UCSD-AML1 (cell line): ENCODE results near the gene PRIM2.
"Not testable (repeated sequence)": the region's sequence is repeated elsewhere in the genome, so short reads cannot be mapped to it uniquely, and the experiment has no call there.

Experiments
- DNase-seq: peaks from one replicate; lab custom pipeline; 2025; ENCODE audit not compliant: unreplicated experiment; lab: John Stamatoyannopoulos, UW

Gene PRIM2

DNA sequence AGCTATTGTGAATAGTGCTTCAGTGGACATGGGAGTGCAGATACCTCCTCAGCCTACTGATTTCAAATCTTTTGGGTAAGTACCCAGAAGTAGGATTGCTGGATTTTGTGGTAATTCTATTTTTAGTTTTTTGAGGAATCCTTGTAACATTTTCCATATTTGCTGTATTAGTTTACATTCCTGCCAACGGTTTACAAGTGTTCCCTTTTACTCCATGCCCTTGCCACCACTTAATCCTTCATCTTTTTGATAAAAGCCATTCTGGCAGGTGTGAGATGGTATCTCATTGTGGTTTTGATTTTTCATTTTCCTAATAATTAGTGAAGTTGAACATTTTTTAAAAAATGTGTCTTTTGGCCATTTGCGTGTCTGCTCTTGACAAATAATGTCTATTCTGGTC lies 125.8 kb downstream of the PRIM2 start:
- not testable (repeated sequence) for DNase-seq

DNA sequence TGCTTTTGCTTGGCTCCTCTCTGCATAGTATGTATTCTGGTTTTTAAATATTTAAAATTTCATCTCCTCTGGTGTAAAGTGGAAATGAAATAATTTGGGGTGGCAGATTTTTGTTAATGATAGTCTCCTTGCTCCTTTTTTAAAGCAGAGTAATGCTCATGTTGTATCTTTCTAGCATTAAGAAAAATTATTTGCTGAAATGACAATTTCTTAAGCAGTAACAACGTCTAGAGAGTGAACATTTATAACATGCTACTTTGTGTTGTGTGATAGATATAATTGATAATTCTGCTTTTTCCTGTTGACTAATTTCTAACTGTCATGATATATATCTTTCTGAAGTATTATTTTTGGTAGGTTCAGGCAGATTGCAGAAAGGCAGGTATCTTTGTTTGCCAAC lies 127.4 kb downstream of the PRIM2 start:
- not testable (repeated sequence) for DNase-seq

DNA sequence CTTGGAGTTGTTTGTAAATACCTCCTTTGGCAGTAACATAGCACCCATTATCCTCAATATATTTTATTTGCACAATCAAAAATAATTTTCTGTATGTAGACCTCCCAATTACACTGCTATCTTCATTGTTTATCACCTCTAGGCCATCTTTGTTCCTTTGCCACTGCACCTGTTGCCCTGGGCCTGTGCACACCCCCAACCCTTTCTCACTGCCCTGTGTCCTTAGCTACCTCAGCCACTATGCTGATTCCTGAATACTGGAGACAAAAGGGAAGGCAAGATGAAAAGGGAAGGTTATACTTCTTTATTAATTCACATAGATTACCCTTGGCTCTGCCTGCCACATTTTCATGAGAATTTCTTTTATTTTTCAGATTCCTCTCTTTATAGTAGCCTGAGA lies 127.9 kb downstream of the PRIM2 start:
- not testable (repeated sequence) for DNase-seq

DNA sequence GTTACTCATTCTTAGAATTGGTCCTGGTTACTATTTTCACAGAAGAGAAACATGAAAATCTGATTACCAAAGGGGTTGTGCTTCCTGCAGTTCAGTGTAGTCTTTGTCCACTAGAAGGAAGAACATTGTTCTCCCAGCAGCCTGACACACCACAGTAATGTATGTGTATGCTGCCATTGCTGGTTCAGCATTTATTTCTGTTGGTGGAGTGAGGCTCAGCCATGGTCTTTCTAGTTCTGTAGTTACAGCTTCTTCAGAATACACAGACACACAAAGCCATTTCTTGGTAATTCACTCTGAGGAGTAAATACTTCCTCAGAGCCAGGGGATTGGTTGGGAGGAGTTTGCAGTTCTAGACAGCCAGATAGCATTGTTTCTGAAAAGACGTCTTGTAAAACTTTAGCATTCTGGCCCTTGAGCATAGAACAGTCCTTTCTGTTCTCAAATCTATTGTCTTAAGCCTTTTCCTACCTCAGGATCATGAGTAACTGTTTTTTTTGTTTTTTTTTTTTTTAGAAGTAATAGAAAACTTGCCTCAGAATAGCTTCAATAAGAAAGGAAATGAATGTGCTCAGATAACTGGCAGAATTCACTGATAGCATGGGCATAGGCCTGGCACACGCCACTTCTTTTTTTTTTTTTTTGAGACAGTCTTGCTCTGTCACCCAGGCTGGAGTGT lies 128.5 kb downstream of the PRIM2 start:
- DNase-seq = not testable (repeated sequence)

DNA sequence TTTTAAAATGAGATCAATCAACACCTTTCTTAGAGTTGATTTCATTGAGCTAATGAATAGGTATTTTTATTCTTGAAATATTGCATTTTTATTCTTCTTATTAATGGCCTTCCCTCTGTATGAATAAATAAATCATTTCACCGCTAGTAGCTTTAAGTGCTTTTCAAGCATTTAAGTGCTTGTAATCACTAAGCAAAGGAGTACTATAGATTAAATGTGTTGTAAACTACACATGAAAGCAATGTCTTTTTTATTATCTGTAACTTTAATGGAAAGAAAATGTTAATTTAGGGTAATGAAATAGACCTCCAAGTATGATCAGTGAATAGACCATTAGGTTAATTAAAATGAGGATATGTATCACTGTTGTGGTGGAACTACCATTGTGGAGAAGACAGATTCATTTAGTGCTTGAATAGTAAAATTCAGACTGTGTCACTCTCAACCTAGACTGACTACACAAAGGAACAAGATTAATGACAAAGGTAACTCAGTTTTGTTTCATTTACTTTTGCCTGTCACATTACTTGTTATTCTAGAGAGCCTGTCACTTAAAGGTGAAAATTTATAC lies 132.2 kb downstream of the PRIM2 start:
- DNase-seq = not testable (repeated sequence)

DNA sequence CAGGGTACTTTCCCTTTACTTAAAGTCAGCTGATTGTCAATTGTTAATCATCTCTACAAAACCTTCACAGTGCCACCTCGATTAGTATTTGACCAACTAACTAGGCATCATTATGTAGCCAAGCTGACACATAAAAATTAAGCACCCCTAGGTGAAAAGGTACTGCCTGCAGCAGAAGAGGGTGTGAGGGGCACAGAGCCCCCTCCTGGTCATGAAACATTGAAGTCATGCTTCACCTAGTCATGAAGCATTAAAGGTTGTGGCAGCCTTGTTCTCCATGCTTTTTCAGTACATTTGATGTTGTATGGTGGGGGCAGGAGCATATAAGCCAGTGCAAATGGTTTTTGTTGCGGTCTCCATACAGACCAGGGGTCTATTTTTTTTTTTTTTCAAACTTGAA lies 142.4 kb downstream of the PRIM2 start:
- not testable (repeated sequence) for DNase-seq

DNA sequence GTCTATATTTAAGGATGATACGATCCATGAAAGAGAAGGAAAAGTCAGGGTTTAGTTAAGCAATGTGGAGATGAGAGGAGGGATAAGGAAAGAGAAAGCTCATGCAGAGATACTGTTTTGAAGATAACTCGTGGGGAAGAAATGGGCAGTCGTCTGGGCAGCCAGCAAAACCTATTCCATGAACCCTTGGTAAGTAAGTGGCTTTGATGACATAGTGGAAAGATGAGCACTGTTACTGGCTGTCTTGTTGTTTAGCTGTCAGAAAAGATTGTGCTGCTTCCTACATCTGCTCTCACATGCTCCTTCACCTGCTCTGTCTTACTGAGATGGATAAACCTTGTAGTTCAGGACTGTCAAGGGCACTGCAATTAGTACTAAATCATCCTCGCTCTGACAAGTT lies 143.6 kb downstream of the PRIM2 start:
- DNase-seq = not testable (repeated sequence)

DNA sequence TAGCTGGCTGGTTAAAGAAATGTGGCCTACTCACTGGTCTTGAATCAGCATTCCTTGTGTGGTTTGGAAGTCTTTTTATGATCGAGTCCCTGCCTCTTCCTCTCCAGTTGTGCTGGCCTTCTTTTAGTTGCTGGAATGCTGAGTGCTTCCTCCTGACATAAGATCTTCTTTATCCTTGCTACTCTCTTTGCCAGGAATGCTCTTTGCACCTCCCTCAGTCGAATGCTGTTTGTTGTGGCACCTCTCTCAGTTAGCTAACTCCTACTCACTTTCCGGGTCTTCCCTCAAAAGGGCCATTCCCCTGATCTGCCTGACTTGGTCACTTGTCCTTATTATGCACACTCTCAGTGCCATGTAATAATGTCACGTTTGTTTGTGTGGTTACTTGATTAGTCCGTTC lies 146.4 kb downstream of the PRIM2 start:
- not testable (repeated sequence) for DNase-seq

DNA sequence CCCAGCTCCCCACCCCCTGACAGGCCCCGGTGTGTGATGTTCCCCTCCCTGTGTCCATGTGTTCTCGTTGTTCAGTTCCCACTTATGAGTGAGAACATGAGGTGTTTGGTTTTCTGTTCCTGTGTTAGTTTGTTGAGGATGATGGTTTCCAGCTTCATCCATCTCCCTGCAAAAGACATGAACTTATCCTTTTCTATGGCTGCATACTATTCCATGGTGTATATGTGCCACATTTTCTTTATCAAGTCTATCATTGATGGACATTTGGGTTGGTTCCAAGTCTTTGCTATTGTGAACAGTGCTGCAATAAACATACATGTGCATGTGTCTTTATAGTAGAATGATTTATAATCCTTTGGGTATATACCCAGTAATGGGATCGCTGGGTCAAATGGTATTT lies 148.5 kb downstream of the PRIM2 start:
- not testable (repeated sequence) for DNase-seq

DNA sequence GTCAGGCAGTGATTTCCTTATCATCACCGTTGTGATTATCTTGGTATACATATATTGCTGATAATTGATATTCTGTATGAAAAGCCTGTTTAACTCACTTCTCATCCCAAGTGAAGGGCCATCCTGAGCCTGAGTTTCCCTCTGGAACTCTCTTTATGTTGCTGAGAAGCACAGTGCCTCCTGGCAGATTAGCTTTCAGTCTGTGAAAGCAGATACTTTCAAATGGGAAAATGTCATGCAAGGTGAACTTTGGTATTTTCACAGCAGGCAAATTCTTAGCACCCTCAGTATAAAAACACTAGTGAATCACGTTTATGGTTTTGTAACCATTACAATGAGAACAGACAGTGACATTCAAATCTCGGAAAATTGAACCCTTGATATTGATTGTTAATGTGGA lies 151.6 kb downstream of the PRIM2 start:
- DNase-seq = no peak

DNA sequence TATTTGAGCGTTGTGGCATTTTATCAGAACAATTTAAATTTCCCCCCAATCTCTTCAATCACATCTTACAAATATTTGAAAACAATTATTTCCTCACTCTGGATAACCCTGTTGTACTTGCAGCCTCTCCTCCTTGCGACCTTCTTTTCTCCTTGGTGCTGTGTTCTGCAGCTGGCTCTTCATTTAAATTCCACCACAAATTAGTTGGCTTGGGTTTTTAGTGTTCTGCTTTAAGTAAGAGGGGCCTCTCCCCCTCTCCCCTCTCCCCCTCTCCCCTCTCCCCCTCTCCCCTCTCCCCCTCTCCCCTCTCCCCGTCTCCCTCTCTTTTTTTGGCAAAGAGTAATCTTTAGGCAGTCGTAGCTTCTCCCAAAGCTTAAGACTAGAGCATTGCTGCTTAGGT lies 152.7 kb downstream of the PRIM2 start:
- DNase-seq = not testable (repeated sequence)

DNA sequence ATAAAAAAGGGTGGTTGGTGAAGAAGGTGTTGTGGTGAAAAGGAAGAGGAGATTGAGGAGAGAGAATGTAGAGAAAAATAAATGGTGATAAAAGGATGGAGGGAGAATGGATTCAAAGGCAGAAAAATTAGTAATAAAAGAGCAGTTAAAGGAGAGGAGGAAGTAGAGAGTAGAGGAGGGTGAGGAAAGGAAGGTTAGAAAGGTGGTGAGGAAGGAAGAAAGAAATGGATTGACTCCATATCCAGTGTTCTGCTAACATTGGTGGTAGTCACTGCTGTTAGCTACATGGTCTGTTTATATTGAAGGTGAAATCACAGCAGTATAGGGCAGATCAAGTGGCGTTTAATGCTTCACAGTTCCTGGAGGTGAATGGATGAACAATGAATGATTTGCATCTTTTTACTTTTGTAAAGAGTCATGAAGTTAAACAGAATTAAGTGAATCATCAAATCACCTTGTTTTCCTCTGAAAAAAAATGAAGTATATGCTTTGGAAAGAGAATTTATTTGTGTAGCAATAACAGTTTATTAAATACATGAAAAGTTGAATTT lies 154.0 kb downstream of the PRIM2 start:
- not testable (repeated sequence) for DNase-seq

DNA sequence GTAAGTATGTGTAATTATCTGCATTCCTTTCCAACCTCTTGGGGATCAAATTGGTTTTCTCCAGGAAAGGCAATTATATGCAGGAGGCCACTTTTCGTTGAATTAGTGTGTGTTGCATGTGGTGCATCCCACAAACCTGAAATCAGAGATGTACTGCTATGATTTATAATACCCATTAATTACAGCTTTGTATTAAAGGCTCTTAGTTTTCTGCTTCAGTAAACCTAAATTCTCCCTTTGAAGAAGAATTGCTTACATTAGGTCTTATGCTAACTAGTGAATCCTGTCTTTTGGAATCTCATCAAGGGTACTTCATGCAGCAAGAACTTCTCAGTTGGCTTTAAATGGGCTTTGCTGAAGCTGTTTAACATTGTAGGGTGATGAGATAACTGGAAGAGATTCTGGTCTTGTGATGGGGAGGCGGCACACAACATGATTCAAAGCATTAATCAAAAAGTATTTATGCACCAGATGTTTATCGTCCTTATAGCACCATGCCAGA lies 155.5 kb downstream of the PRIM2 start:
- DNase-seq = not testable (repeated sequence)

DNA sequence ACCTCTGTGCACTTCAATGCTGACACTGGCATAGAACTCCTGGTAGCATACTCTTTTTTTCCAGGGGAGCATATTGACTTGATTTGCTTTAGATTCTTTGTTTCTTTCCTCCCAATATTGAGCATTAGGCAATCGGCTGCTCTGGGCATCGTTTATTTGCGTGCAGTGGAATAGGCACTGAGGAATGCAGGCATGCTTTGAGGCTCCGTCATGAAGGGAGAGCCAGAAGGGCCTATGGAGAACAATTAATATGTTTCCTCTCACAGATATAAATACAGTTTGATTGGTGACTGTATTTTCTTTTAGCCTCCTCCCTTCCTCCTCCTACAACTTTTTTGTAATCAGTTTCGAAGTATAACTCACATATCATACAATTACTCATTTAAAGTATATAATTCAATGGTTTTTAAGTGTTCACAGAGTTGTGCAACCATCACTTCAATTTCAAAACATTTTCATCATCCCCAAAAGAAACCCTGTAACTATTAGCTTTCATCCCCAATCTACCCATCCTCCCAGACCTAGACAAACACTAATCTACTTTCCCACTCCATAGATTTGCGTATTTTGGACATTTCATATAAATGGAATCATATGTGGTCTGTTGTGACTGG lies 157.5 kb downstream of the PRIM2 start:
- DNase-seq = not testable (repeated sequence)

DNA sequence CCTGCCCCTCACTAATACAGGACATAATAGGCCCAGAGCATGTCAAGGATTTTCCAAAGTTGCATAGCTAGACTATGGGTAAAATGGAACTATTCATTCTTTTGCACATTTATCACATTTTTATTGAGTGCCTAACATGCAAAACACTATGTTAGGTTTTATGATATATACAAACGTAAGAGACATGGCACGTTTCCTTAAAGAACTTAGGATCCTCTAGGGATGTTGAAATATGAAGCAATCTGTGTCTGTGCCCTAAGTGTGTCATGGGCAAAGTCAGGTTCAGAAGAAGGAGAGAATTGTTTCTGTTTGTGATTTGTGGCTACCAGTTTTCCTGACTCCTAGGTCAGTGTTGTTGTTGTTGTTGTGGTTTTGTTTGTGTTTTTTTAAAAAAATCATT lies 158.2 kb downstream of the PRIM2 start:
- not testable (repeated sequence) for DNase-seq

DNA sequence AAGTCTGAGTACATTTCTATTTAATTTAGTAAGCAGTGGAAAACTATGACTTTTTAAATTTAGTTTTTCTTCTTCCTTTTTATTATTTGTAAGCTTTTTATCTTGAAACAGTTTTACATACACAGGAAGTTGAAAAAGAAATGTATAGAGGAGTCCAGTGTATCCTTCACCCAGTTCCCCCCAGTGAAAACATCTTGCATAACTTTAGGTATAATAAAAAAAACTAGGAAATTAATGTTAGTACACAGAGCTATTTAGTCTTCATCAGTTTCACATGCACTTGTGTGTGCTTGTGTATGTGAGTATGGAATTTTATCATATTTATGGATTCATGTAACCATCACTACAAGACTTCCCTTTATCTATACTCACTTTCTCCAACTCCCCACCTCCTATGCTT lies 162.8 kb downstream of the PRIM2 start:
- DNase-seq = not testable (repeated sequence)

DNA sequence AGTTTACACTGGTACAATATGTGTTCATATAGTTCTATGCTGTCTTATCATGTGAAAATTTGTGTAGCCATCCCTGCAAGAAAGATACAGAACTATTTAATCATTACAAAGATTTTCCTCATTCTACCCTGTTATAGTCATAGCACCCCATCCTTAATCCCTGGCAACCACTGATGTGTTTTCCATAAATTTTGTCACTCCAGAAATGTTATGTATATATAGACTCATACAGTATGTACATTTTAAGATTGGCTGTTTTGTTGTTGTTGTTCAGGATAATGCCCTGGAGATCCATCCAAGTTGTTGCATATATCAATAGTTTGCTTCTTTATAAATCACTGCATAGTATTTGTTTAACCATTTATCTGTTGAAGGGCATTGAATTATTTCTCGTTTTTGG lies 163.7 kb downstream of the PRIM2 start:
- DNase-seq = not testable (repeated sequence)

DNA sequence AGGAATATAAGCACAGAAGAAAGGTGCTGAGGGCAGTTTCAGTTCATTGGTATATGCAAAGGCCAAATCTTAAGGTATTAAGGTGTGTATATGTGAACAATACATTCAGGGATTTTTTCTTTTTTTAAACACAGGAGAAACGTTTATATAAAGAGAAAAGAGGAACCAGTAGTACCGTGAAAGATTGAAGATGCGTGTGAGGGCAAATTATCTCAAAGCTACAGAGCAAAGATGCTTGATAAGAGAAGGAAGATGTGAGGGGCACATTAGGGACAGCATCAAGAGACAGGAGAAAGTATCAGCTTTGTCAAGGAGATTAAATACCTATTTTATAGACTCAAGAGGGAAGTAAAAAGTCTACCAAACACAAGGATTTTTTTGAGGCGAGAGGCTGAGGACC lies 165.0 kb downstream of the PRIM2 start:
- DNase-seq = not testable (repeated sequence)

DNA sequence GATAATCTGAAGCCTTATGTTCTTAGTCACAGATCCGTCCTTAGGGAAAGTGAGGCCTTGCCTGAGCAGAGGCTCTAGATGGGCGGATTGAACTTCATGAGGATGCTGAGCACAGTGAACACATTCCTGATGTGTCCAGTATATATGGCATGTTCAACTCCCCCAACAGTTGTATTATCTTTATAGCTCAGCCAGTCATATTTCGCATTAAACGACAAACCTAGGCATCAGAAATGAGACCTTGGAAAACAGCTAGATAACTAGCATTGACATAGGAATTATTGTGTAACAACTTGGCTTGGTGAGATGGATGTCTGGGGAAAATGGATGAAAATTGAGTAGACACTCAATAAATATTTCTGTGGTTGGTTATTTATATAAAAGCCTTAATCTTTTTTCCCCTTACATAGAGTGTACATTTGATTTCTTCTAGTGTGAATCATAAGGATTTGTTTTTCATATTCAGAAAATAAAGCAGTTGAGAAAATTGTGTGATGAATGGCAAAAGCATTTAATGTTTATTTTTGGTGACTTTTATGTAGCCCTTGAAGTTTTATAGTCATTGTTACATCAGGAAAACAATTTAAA lies 169.2 kb downstream of the PRIM2 start:
- DNase-seq = not testable (repeated sequence)

DNA sequence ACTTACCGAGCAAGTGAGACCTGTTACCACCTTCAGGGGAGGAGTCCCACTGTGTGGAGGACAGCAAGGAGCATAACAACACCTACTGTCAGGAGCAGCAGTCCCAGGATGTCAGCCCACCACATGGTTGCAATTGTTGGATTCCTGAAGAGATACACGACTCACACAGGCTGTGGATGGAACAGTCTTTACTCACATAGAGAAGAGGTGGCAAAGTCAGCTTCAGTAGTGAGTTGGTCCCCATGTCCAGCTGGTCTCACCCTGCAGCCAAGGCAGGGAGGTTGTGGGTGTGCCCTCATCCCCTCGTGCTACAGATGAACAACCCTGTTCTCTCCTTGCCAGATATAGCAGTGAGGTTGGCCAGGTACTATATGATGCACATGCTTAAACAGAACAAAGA lies 171.1 kb downstream of the PRIM2 start:
- not testable (repeated sequence) for DNase-seq

DNA sequence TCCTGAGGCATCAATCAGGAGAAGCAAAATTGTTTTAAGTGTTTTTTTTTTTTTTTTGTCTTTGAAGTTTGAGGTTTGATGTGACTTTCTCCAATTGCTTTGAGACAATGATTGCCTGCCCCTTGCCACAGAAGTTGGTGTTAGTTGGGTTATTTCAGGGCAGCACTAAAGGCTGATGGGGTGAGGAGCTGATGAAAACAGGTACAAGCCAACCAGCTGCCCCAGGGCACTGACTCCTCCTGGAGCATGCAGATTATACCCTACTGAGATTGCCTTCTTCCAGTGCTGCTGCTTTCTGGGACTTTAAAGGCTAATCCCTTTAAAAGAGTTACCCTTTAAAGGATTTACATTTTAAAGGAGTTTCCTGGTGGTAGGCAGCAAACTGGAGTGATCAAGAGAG lies 172.5 kb downstream of the PRIM2 start:
- DNase-seq = not testable (repeated sequence)
